HG02970 (cell line): Measurements from ENCODE around the gene GNS.
"Not testable (repeated sequence)": the region's sequence is repeated elsewhere in the genome, so short reads cannot be mapped to it uniquely, and the experiment has no call there.

Experiments
- ATAC-seq: cut with Tn5 transposase; IDR thresholded peaks from one replicate; pipeline ENCODE4 v1.9.1; 2021; ENCODE audit warnings: mild to moderate bottlenecking, moderate library complexity, moderate number of reproducible peaks; ENCODE audit not compliant: unreplicated experiment, low FRiP score

Gene GNS

GRCh38 chr12:64780531-64781279 is 21.5 kb upstream of the GNS start:
- ATAC-seq: no peak

GRCh38 chr12:64780132-64780530 is 20.9 kb upstream of the GNS start:
- no peak for ATAC-seq

- no peak for ATAC-seq
Measured at GRCh38 chr12:64779354-64779974, 20.3 kb upstream of the GNS start.

- ATAC-seq: not testable (repeated sequence)
Measured at GRCh38 chr12:64775147-64775736, 16.0 kb upstream of the GNS start.

- no peak for ATAC-seq
Measured at GRCh38 chr12:64773386-64773785, 14.2 kb upstream of the GNS start.

- ATAC-seq: no peak
Measured at GRCh38 chr12:64767495-64767894, 8.3 kb upstream of the GNS start.

GRCh38 chr12:64760808-64761573 is 1.8 kb upstream of the GNS start:
- no peak for ATAC-seq

GRCh38 chr12:64757771-64758170 is 1.4 kb downstream of the GNS start:
- no peak for ATAC-seq

- ATAC-seq: no peak
Measured at GRCh38 chr12:64756376-64756775, 2.8 kb downstream of the GNS start.

- ATAC-seq: no peak
Measured at GRCh38 chr12:64753427-64753826, 5.8 kb downstream of the GNS start.

- no peak for ATAC-seq
Measured at GRCh38 chr12:64752833-64753238, 6.4 kb downstream of the GNS start.

- no peak for ATAC-seq
Measured at GRCh38 chr12:64752032-64752431, 7.2 kb downstream of the GNS start.

- no peak for ATAC-seq
Measured at GRCh38 chr12:64749461-64750200, 9.6 kb downstream of the GNS start.

- ATAC-seq: no peak
Measured at GRCh38 chr12:64747695-64748094, 11.5 kb downstream of the GNS start.

- ATAC-seq: no peak
Measured at GRCh38 chr12:64746663-64747062, 12.5 kb downstream of the GNS start.

GRCh38 chr12:64745980-64746379 is 13.2 kb downstream of the GNS start:
- no peak for ATAC-seq

- ATAC-seq: no peak
Measured at GRCh38 chr12:64745259-64745807, 13.9 kb downstream of the GNS start.

- no peak for ATAC-seq
Measured at GRCh38 chr12:64744422-64745258, 14.6 kb downstream of the GNS start.

- no peak for ATAC-seq
Measured at GRCh38 chr12:64743206-64743605, 16.0 kb downstream of the GNS start.
